HS-27A (cell line): ENCODE measurements around the gene VIPAS39.
"Not testable (repeated sequence)": the region's sequence is repeated elsewhere in the genome, so short reads cannot be mapped to it uniquely, and the experiment has no call there.

Source experiments
- DNase-seq: peaks from one replicate; pipeline ENCODE4 v3.0.0-alpha.2; 2012; ENCODE audit warnings: low read depth, missing footprints

The VIPAS39 gene

GRCh38 chr14:77470224-77470870 lies 12.9 kb upstream of the VIPAS39 start:
- no peak for DNase-seq

GRCh38 chr14:77469539-77469938 lies 12.1 kb upstream of the VIPAS39 start:
- DNase-seq, result no peak

- DNase-seq, result no peak
Observed at GRCh38 chr14:77469067-77469505, 11.7 kb upstream of the VIPAS39 start.

GRCh38 chr14:77467801-77468200 lies 10.4 kb upstream of the VIPAS39 start:
- no peak for DNase-seq

GRCh38 chr14:77459072-77459723 lies 1.8 kb upstream of the VIPAS39 start:
- peak; percentile 30 for DNase-seq

GRCh38 chr14:77458249-77458950 lies 999 bp upstream of the VIPAS39 start:
- peak; percentile 22 for DNase-seq

- no peak for DNase-seq
Observed at GRCh38 chr14:77457115-77457521, 283 bp downstream of the VIPAS39 start.

- DNase-seq, result no peak
Observed at GRCh38 chr14:77455966-77456640, 1.3 kb downstream of the VIPAS39 start.

GRCh38 chr14:77442196-77442595 lies 15.2 kb downstream of the VIPAS39 start:
- no peak for DNase-seq

GRCh38 chr14:77439861-77440260 lies 17.5 kb downstream of the VIPAS39 start:
- DNase-seq, result no peak

- no peak for DNase-seq
Observed at GRCh38 chr14:77438596-77438995, 18.8 kb downstream of the VIPAS39 start.

- DNase-seq, result no peak
Observed at GRCh38 chr14:77436042-77436441, 21.4 kb downstream of the VIPAS39 start.

- no peak for DNase-seq
Observed at GRCh38 chr14:77426396-77426795, 31.0 kb downstream of the VIPAS39 start.

GRCh38 chr14:77424862-77425261 lies 32.5 kb downstream of the VIPAS39 start:
- DNase-seq, result no peak

- DNase-seq, result no peak
Observed at GRCh38 chr14:77423423-77423822, 34.0 kb downstream of the VIPAS39 start, which contains the start of gene NOXRED1. Gene NOXRED1, minus strand, starts transcription at chr14:77423523. Its CDS starts 634 bp downstream, at chr14:77422889.

GRCh38 chr14:77421201-77421600 lies 36.2 kb downstream of the VIPAS39 start:
- DNase-seq, result no peak

GRCh38 chr14:77416836-77417235 lies 40.6 kb downstream of the VIPAS39 start:
- DNase-seq, result no peak

GRCh38 chr14:77416098-77416497 lies 41.3 kb downstream of the VIPAS39 start:
- not testable (repeated sequence) for DNase-seq

- DNase-seq, result not testable (repeated sequence)
Observed at GRCh38 chr14:77415403-77416030, 41.9 kb downstream of the VIPAS39 start.

- no peak for DNase-seq
Observed at GRCh38 chr14:77409131-77409533, 48.3 kb downstream of the VIPAS39 start.

GRCh38 chr14:77407158-77407557 lies 50.2 kb downstream of the VIPAS39 start:
- no peak for DNase-seq

GRCh38 chr14:77406718-77407117 lies 50.7 kb downstream of the VIPAS39 start:
- DNase-seq, result no peak
